SH-SY5Y (cell line): Measurements from ENCODE around the gene MRPL55.

Experiments used
- GATA2 ChIP-seq: IDR thresholded peaks from 2 replicates; pipeline ENCODE4 v1.6.1; 2011; ENCODE audit warnings: mild to moderate bottlenecking, low read depth, low read length
- GATA3 ChIP-seq: IDR thresholded peaks from 2 replicates; pipeline ENCODE4 v1.6.1; 2011; ENCODE audit warnings: low read depth, mild to moderate bottlenecking, low read length, moderate library complexity

Gene MRPL55

GRCh38 chr1:228094432-228095016 is 14.6 kb downstream of the MRPL55 start:
- TF ChIP-seq GATA3 (no peak), GATA2 (no peak)

GRCh38 chr1:228093050-228093906 is 15.8 kb downstream of the MRPL55 start:
- TF ChIP-seq GATA2 (no peak), GATA3 (no peak)

- TF ChIP-seq GATA3 (no peak), GATA2 (no peak)
These were observed 16.6 kb downstream of the MRPL55 start for GRCh38 chr1:228092342-228093049.

- TF ChIP-seq GATA3 (no peak), GATA2 (no peak)
These were observed 18.0 kb downstream of the MRPL55 start for GRCh38 chr1:228091084-228091483.

- no peak for TF ChIP-seq GATA3
- TF ChIP-seq GATA2, result no peak
These were observed 18.5 kb downstream of the MRPL55 start for GRCh38 chr1:228090613-228091081.

GRCh38 chr1:228089519-228090380 is 19.3 kb downstream of the MRPL55 start:
- TF ChIP-seq GATA3 (no peak), GATA2 (no peak)

GRCh38 chr1:228088586-228089498 is 20.3 kb downstream of the MRPL55 start:
- TF ChIP-seq GATA2 (no peak), GATA3 (no peak)

- TF ChIP-seq GATA2 (no peak), GATA3 (no peak)
These were observed 21.3 kb downstream of the MRPL55 start for GRCh38 chr1:228087771-228088251.

GRCh38 chr1:228085287-228085951 is 23.7 kb downstream of the MRPL55 start:
- TF ChIP-seq GATA3 (no peak), GATA2 (no peak)

- no peak for TF ChIP-seq GATA2
- TF ChIP-seq GATA3, result no peak
These were observed 24.3 kb downstream of the MRPL55 start for GRCh38 chr1:228084797-228085196.

- no peak for TF ChIP-seq GATA3
- TF ChIP-seq GATA2, result no peak
These were observed 24.8 kb downstream of the MRPL55 start for GRCh38 chr1:228084325-228084724.

GRCh38 chr1:228083871-228084278 is 25.2 kb downstream of the MRPL55 start:
- TF ChIP-seq GATA3, result no peak
- no peak for TF ChIP-seq GATA2
